Smooth muscle cell (in vitro differentiated cells): Measurements from ENCODE around the gene UTS2R. TPM values are rescaled to one million over a fixed set of nuclear protein-coding genes. Genes with fewer than 3 reads are reported as not detected.

Experiments used
- DNase-seq: peaks from one replicate; lab custom pipeline; 2025; ENCODE audit not compliant: unreplicated experiment; lab: John Stamatoyannopoulos, UW
- H2AFZ ChIP-seq: fragments of 200-600 bp; sonication (generic); 2 replicates; pipeline ENCODE4 v1.6.0; 2016; ENCODE audit warnings: antibody characterized with exemption, low read depth, mild to moderate bottlenecking
- H3F3A ChIP-seq: fragments of 200-600 bp; sonication (generic); 2 replicates; pipeline ENCODE4 v1.6.0; 2017; ENCODE audit warnings: antibody characterized with exemption, low read depth
- H3K27ac ChIP-seq: fragments of 200-600 bp; sonication (generic); 2 replicates; pipeline ENCODE4 v1.5.1; 2016; ENCODE audit warnings: low read depth, mild to moderate bottlenecking
- H3K27me3 ChIP-seq: fragments of 200-600 bp; sonication (generic); 2 replicates; pipeline ENCODE4 v1.6.1; 2016; ENCODE audit warnings: low read depth, mild to moderate bottlenecking
- H3K36me3 ChIP-seq: fragments of 200-600 bp; sonication (generic); 2 replicates; pipeline ENCODE4 v1.5.1; 2016; ENCODE audit warnings: low read depth
- H3K4me1 ChIP-seq: fragments of 200-600 bp; sonication (generic); 2 replicates; pipeline ENCODE4 v1.5.1; 2016; ENCODE audit warnings: low read depth
- H3K4me2 ChIP-seq: fragments of 200-600 bp; sonication (generic); 2 replicates; pipeline ENCODE4 v1.6.0; 2016; ENCODE audit warnings: mild to moderate bottlenecking
- H3K4me3 ChIP-seq: fragments of 200-600 bp; sonication (generic); 2 replicates; pipeline ENCODE4 v1.5.1; 2016; ENCODE audit warnings: mild to moderate bottlenecking
- H3K79me2 ChIP-seq: fragments of 200-600 bp; sonication (generic); 2 replicates; pipeline ENCODE4 v1.6.0; 2016; ENCODE audit warnings: low read depth, mild to moderate bottlenecking
- H3K9ac ChIP-seq: fragments of 200-600 bp; sonication (generic); 2 replicates; pipeline ENCODE4 v1.6.0; 2016; ENCODE audit warnings: low read depth
- H3K9me3 ChIP-seq: fragments of 200-600 bp; sonication (generic); replicated peaks from 2 replicates; pipeline ENCODE4 v1.5.1; 2016; ENCODE audit warnings: low read depth
- H4K20me1 ChIP-seq: fragments of 200-600 bp; sonication (generic); 2 replicates; pipeline ENCODE4 v1.6.0; 2016; ENCODE audit warnings: low read depth
- WGBS: methylation state at CpG from one replicate; pipeline ENCODE4 v1.1.7; 2016; ENCODE audit warnings: low lambda C conversion rate; 5-methylcytosine and 5-hydroxymethylcytosine counted together
- polyA plus RNA-seq: library from polyadenylated mRNA; unstranded; fragments of >200 nt; fragmentation: Nextera tagmentation; extraction: Ambion mirVana; gene quantifications from 2 replicates; pipeline ENCODE4 v1.2.1, GENCODE V29; 2016
- total RNA-seq: library from RNA; depleted of rRNA; stranded (reverse); fragments of >200 nt; gene quantifications from 2 replicates; pipeline ENCODE4 v1.2.3, GENCODE V29; 2014
- TF ChIP-seq, protein P1 (sequence below): fragments of 200-600 bp; sonication (generic); IDR thresholded peaks from 2 replicates; pipeline ENCODE4 v1.5.1; 2017; ENCODE audit warnings: borderline replicate concordance, mild to moderate bottlenecking, antibody characterized with exemption; ENCODE audit not compliant: insufficient read depth, poor library complexity, severe bottlenecking

UTS2R gene
- total and polyA plus RNA-seq, 2 experiments from 2014 or later: not detected

DNA sequence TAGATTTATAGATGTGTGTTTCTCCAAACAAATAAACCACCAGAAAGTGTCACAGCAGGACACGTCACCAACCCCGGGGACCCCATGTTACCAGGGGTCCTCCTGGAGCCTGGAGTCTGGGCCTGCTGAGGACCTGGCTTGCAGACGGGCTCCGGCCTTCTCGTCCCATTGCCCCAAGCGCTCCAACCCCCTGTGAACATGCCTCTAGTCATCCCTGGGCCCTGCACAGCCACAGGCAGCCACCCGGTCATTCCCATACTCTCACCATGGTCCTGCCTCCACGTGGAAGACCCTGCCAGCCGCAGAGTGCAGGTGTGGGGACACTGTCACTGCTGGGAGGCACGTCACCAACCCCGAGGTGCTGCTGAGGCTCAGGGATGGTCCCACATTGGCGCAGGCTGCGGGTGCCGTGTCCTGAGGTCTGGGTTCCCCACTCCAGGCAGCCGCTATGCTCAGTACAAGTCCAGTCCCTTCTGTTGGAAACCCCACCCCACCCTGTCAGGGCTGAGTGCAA is 42.5 kb upstream of the UTS2R start:
- no peak for DNase-seq
- Histone ChIP-seq H3K4me1 (peaks cover 9% of the 10 kb centered on the region), H4K20me1 (no peaks in the 10 kb centered on the region), H3K79me2 (no peaks in the 10 kb centered on the region), H3K9me3 (no peaks in the 10 kb centered on the region), H3K9ac (no peak overlapping the region), H3K27ac (no peak overlapping the region), H3K36me3 (no peaks in the 10 kb centered on the region), H3K4me2 (no peak overlapping the region), H3K27me3 (peaks cover 22% of the 10 kb centered on the region), H3K4me3 (no peak overlapping the region), H2AFZ (no peak overlapping the region), H3F3A (no peaks in the 10 kb centered on the region)
- 87% methylated on average over 15 of the region's 15 CpGs for WGBS
- TF ChIP-seq, protein P1, sequence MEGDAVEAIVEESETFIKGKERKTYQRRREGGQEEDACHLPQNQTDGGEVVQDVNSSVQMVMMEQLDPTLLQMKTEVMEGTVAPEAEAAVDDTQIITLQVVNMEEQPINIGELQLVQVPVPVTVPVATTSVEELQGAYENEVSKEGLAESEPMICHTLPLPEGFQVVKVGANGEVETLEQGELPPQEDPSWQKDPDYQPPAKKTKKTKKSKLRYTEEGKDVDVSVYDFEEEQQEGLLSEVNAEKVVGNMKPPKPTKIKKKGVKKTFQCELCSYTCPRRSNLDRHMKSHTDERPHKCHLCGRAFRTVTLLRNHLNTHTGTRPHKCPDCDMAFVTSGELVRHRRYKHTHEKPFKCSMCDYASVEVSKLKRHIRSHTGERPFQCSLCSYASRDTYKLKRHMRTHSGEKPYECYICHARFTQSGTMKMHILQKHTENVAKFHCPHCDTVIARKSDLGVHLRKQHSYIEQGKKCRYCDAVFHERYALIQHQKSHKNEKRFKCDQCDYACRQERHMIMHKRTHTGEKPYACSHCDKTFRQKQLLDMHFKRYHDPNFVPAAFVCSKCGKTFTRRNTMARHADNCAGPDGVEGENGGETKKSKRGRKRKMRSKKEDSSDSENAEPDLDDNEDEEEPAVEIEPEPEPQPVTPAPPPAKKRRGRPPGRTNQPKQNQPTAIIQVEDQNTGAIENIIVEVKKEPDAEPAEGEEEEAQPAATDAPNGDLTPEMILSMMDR: no peak

DNA sequence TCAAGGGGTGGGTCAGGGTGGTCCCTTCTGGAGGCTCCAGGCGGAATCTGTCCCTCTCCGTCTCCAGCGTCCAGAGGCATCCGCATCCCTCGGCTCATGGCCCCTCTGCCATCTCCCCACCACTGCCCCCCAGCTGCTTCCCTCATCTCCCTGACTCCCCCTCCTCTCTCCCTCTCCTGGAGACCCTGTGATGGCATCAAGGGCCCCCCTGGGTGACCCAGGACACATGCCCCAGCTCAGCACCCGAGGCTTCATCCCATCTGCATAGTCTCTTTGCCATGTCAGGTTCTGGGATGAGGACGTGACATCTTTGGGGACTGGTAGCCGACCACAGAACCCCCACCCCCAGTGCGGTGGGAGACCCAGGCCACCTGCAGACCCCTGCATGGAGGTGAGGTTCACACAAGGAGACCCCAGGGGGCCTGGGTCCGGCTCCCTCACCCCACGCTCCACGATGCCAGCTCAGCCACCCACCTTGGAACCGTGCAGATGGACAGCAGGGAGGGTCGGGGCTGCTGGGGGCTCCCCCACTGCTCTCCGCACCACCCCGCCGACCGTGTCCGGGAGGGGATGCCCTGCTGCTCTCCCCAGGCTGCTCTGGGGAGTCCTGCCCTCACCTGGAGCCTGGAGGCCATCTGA is 41.8 kb upstream of the UTS2R start:
- WGBS: 91% methylated on average over 18 of the region's 19 CpGs
- TF ChIP-seq, protein P1: no peak
- H3K4me1 ChIP-seq: peaks cover 9% of the 10 kb centered on the region
- H3K4me3 ChIP-seq: no peak overlapping the region
- H3K9ac ChIP-seq: no peak overlapping the region
- H3K27ac ChIP-seq: no peak overlapping the region
- peaks cover 26% of the 10 kb centered on the region for H3K27me3 ChIP-seq
- H3K79me2 ChIP-seq: no peaks in the 10 kb centered on the region
- no peaks in the 10 kb centered on the region for H3K9me3 ChIP-seq
- no peaks in the 10 kb centered on the region for H3K36me3 ChIP-seq
- no peak overlapping the region for H2AFZ ChIP-seq
- H3K4me2 ChIP-seq: peak overlapping the region; percentile 9
- no peaks in the 10 kb centered on the region for H3F3A ChIP-seq
- no peak for DNase-seq
- H4K20me1 ChIP-seq: no peaks in the 10 kb centered on the region

DNA sequence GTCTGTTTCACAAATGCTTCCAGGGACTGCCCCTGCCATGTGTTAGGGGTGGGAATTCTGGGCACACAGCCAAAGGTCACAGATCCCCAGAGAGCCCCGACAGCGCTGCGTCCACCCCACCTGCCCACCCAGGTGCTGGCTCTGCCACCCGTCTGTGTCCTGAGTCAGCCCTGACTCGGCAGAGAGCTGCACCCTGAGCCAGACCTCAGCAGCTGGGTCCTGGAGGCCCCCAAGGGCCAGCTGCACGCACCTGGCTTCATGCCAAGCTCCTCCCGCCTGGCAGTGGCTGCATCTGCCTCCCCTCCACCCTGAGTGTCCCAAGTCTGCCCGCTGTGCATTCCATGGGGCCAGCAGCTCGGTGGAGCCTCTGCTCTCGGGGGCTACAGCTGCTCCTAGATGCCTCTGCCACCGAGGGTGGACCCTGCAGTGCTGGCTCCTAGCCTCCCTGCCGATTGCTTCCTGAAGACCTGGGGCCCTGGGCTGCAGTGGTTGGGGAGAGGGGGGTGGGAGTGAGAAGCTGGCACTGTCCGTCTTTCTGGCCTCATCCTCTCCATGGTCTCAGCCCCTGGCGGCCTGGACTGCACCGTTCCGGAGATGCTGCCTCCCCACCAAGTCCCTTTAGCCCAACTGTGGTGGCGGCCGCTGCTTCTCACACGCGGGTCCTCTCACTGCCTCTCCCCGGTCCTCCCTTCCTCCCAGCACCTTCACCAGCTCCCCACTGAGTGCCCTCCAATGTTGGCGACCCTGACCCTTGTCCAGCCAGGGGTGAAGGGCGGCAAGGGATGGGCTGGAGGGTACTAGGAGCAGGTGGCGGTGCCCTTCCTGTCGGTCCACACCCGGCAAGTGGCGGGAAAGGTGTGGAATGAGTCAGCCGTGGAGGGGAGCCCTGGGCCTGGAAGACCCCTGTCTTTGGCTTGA is 41.0 kb upstream of the UTS2R start:
- H3K4me1 ChIP-seq: peaks cover 9% of the 10 kb centered on the region
- no peaks in the 10 kb centered on the region for H4K20me1 ChIP-seq
- WGBS: 76% methylated on average over 28 of the region's 28 CpGs
- TF ChIP-seq, protein P1: no peak
- H2AFZ ChIP-seq: no peak overlapping the region
- no peaks in the 10 kb centered on the region for H3F3A ChIP-seq
- H3K79me2 ChIP-seq: no peaks in the 10 kb centered on the region
- peak; percentile 14 for DNase-seq
- H3K9me3 ChIP-seq: no peaks in the 10 kb centered on the region
- no peaks in the 10 kb centered on the region for H3K36me3 ChIP-seq
- H3K9ac ChIP-seq: no peak overlapping the region
- H3K27ac ChIP-seq: no peak overlapping the region
- no peak overlapping the region for H3K4me3 ChIP-seq
- peak overlapping the region; percentile 9 for H3K4me2 ChIP-seq
- H3K27me3 ChIP-seq: peaks cover 32% of the 10 kb centered on the region
